SU-DHL-6 (cell line): ENCODE data around the gene TOE1.

Experiments
- EZH2phosphoT487 ChIP-seq: fragments of 200-600 bp; sonication (generic), shearing (Covaris generic); conservative IDR thresholded peaks from 2 replicates; pipeline ENCODE4 v1.6.1; 2018; ENCODE audit warnings: mild to moderate bottlenecking, antibody characterized with exemption, low read length, moderate library complexity, mixed read lengths
- TF ChIP-seq, protein P1 (sequence below): fragments of 200-600 bp; sonication (generic); IDR thresholded peaks from one replicate; pipeline ENCODE4 v1.5.1; 2017; ENCODE audit warnings: antibody characterized with exemption, mild to moderate bottlenecking, low read length, moderate library complexity; ENCODE audit not compliant: insufficient read depth, poor library complexity, severe bottlenecking

DNA sequence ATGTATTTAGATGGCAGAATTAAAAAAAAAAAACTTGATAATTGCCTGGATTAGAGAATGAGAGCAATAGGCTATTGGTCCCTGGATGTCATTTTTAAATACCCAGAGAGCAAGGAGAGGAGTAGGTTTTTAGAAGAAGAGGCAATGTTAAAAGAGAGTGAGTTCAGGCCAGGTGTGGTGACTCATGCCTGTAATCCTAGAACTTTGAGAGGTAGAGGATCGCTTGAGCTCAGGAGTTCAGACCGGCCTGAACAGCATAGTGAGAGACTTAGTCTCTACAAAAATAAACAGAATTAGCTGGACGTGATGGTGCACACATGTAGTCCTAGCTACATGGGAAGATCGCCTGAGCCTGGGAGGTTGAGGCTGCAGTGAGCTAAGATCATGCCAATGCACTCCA lies 16.2 kb downstream of the TOE1 start:
- TF ChIP-seq, protein P1, sequence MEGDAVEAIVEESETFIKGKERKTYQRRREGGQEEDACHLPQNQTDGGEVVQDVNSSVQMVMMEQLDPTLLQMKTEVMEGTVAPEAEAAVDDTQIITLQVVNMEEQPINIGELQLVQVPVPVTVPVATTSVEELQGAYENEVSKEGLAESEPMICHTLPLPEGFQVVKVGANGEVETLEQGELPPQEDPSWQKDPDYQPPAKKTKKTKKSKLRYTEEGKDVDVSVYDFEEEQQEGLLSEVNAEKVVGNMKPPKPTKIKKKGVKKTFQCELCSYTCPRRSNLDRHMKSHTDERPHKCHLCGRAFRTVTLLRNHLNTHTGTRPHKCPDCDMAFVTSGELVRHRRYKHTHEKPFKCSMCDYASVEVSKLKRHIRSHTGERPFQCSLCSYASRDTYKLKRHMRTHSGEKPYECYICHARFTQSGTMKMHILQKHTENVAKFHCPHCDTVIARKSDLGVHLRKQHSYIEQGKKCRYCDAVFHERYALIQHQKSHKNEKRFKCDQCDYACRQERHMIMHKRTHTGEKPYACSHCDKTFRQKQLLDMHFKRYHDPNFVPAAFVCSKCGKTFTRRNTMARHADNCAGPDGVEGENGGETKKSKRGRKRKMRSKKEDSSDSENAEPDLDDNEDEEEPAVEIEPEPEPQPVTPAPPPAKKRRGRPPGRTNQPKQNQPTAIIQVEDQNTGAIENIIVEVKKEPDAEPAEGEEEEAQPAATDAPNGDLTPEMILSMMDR: no peak
- no peak for TF ChIP-seq EZH2phosphoT487
